Measurements from ENCODE around the gene PHACTR1. TPM values are rescaled to one million over a fixed set of nuclear protein-coding genes. Genes with fewer than 3 reads are reported as not detected.

The PHACTR1 gene
- total and polyA plus RNA-seq, 2 of the 4 experiments (the other 2 are of a cell fraction), result not detected

GRCh38 chr6:13011612-13012146 lies 295.1 kb downstream of the PHACTR1 start:
- H4K8ac ChIP-seq (ENCODE audit: low read depth in 2 of 2, low read length in 2 of 2), result no peak overlapping the region
- H3K9ac ChIP-seq (ENCODE audit: low read depth, low read length), result no peak overlapping the region
- H3K36me3 ChIP-seq (ENCODE audit: control insufficient read depth, insufficient read depth, low read length), result no peaks in the 10 kb centered on the region
- peaks cover 32% of the 10 kb centered on the region for H3K27me3 ChIP-seq (ENCODE audit: control insufficient read depth, insufficient read depth, low read length)
- in situ Hi-C loops (cut with MboI; ENCODE audit: low sequenced_read_pairs) (no loop called here), dilution Hi-C loops (cut with HindIII; ENCODE audit: low sequenced_read_pairs, unreplicated experiment) (no loop called here), intact Hi-C loops (cut with micrococcal nuclease) (no loop called here)
- H3K9me3 ChIP-seq (ENCODE audit: control insufficient read depth, insufficient read depth, low read length), result no peaks in the 10 kb centered on the region
- H3K18ac ChIP-seq (ENCODE audit: low read depth, low read length), result no peak overlapping the region
- H4K91ac ChIP-seq (ENCODE audit: insufficient read depth, low read depth, low read length), result no peak overlapping the region
- H2AK5ac ChIP-seq (ENCODE audit: low read depth, low read length), result no peak overlapping the region
- ATAC-seq (ENCODE audit: low read depth), result no peak
- TF ChIP-seq MAFK (IDR thresholded peaks at IDR 0.05; ENCODE audit: low read depth, low read length) (no peak), RCOR1 (IDR thresholded peaks at IDR 0.05; ENCODE audit: insufficient replicate concordance, low read length) (no peak), RFX5 (IDR thresholded peaks at IDR 0.05; ENCODE audit: low read depth, low read length) (no peak), MXI1 (IDR thresholded peaks at IDR 0.05; ENCODE audit: borderline replicate concordance, low read depth, low read length) (no peak), SMC3 (IDR thresholded peaks at IDR 0.05; ENCODE audit: low read depth, low read length) (no peak), RAD21 (IDR thresholded peaks at IDR 0.05; ENCODE audit: low read length) (no peak), POLR2A (IDR thresholded peaks at IDR 0.05; ENCODE audit: low read depth, low read length) (no peak)
- no peaks in the 10 kb centered on the region for H3K79me1 ChIP-seq (ENCODE audit: low read depth in 1 of 2, low read length in 2 of 2)
- H2BK5ac ChIP-seq (ENCODE audit: low read depth, low read length, poor library complexity, severe bottlenecking), result no peak overlapping the region
- CTCF ChIA-PET, result no interaction called here
- no peak for DNase-seq
- H3K23ac ChIP-seq (ENCODE audit: low read depth, low read length), result no peak overlapping the region
- H3K4ac ChIP-seq (ENCODE audit: low read depth, low read length), result no peak overlapping the region
- no peak overlapping the region for H3K27ac ChIP-seq (ENCODE audit: insufficient read depth, low read length)
- BruUV-seq (replicated peaks), result no TSS peak
- H3K4me3 ChIP-seq (ENCODE audit: insufficient read depth, low read depth, low read length), result no peak overlapping the region
- H3K9me1 ChIP-seq (ENCODE audit: insufficient read depth, low read length), result no peaks in the 10 kb centered on the region; the same call in 1 of the 2 replicates
- POLR2A ChIA-PET (ENCODE audit: unreplicated experiment), result no interaction called here
- H2BK120ac ChIP-seq (ENCODE audit: low read depth, low read length), result no peak overlapping the region
- no peak overlapping the region for H2BK20ac ChIP-seq (ENCODE audit: low read depth, low read length)
- no peak overlapping the region for H4K5ac ChIP-seq (ENCODE audit: low read depth, low read length)
- H2AFZ ChIP-seq (replicated peaks; ENCODE audit: low read length, poor library complexity), result no peak overlapping the region
- no peak overlapping the region for H3K56ac ChIP-seq (ENCODE audit: extremely low read depth, insufficient read depth, low read length)
- WGBS, 2 experiments (ENCODE audit: extremely low coverage in 2 of 2, insufficient read length in 1 of 2), result no CpG with 5 or more reads among the region's 5 CpGs
- no peak overlapping the region for H3K4me2 ChIP-seq (ENCODE audit: low read depth, low read length)
- no peak overlapping the region for H2AK9ac ChIP-seq (replicated peaks; ENCODE audit: low read depth, low read length, poor library complexity)
- H4K20me1 ChIP-seq (ENCODE audit: insufficient read depth, low read length), result no peaks in the 10 kb centered on the region
- no peaks in the 10 kb centered on the region for H3K4me1 ChIP-seq (ENCODE audit: control insufficient read depth, insufficient read depth, low read length)
- no peak overlapping the region for H3K14ac ChIP-seq (replicated peaks; ENCODE audit: low read depth, low read length)
- no peak overlapping the region for H2BK15ac ChIP-seq (ENCODE audit: low read depth, low read length)
